ENCODE data around the gene PLXNA4. TPM values are rescaled to one million over a fixed set of nuclear protein-coding genes. Genes with fewer than 3 reads are reported as not detected.

The PLXNA4 gene
- polyA plus RNA-seq, 5 donors, result 1.6 to 6.2 (median 2.5) TPM

DNA sequence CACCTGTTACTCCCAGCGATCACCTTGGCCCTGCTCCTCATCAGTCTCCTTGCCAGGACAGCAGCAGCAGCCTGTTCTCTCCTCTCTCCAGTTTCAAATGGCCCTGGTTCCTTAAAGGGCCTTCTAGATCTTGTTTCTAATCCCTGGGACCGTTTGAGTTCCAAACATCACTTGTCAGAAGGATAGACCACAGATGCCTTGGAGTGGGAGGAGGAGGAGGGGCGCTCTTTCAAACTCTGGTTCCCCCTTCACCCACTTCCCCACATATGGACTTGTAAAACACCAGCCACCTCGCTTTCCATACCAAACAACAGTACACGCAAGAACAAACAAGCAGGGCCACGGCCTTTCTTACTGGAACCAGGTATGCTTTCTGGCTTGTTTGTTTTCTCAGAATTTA lies 104.8 kb downstream of the PLXNA4 start:
- no peak for DNase-seq

DNA sequence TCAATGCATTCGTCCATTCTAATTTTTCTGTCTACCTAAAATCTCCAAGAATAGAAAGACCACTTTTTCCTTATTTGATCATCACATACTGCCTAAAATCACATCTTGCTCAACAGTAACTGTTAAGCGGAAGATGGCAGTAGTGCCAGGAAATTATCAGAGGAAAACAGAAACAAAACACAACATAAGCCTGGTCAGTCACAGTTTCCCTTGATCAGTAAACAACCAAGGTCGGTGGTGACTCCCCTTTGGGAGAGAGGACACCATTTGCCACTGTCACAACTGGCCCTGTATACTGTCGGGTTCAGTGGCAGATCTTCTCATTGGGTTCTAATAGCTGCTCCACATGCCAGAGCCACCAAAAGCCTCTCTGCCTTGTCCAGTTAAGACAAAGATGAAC lies 106.6 kb downstream of the PLXNA4 start:
- no peak for DNase-seq

DNA sequence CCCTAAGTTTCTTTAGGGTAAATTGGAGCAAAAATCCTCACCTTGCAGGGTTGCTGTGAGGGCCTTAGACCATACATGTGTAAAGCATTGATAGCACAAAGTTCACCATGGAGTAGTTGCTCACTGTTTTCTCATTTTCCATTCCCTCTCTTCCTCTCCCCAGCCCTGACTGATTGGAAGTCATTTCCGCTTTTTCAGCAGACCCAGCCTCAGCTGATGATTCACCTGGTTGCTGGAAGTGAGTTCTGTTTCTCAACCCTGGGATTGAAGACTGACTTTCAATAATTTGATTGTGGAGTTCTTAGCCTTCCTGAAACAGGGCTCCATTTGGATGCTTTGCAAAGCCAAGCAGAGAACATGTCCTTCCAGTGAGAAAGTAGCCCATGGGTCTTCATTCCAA lies 107.0 kb downstream of the PLXNA4 start:
- no peak for DNase-seq

DNA sequence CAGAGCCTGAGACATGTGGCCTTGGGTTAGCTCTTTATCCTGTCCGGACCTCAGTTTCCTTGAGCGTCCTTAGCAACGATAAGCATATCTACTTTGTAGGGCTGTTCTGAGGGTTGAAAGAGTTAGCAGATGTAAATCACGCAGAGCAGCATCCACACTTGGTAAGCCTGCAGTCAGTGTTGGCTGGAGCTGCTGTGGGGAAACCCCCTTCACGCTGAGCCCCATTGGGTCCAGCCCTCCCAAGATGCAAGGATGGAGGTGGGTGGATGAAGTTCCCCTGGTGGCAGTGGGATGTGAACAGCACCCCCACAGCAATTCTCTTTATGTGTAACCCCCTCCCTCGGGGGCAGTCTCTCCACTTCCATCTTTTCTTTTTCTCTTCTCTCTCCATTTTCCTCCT lies 109.9 kb downstream of the PLXNA4 start:
- no peak for DNase-seq

DNA sequence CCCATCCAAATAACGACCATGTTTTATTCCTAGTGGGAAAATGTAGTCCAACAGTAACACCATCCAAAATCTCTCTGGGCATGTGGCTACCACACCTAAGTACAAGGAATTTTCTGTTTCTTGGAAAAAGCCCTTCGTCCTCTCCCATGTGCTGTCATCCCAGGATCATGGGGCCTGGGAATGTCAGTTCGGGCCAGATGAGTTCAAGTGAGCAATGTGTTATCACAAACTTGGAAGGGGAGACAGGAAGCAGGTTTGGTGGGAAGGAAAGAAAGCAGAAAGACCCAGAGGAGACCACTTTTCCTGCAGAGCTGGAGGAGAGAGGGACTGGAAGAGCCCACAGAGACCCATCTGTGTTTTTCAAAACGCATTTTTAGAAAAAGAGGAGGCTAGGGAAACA lies 110.8 kb downstream of the PLXNA4 start:
- DNase-seq, result no peak

DNA sequence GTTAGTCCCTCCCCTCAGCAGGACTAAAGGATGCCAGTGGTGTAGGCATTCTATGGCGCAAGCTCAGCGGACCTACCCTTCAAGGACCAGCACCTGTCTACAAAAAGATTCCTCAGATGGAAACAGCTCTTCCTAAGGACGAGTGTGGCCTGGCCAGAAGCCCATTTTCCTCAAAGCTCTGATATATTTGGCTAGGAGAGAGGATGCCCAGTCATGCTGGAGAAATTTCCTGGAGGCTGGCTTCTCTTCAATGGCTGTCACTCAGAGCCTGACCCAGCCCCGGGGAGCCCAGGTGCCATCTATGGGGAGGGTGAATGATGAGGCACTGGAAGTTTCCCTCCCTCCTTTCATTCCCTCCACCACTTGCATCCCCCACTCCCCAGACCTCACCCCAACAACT lies 111.5 kb downstream of the PLXNA4 start:
- no peak for DNase-seq

DNA sequence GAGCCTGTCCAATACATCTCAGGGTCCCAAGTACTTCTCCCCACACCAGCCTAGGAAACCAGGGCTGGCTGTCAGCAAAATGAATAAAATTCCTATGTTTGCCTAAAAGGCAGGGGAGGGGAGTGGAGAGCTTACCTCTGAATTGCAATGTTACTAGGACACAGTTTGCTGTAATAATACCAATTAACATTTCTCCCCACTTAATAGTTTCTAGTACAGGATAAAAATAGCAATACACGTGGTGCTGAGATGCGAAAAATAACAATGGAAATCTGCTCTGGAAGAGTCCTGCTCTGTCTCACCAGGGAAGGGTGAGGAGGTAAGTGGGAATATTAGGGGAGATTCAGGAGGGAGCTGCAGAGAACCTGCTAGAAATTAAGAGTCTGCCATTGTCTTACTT lies 112.3 kb downstream of the PLXNA4 start:
- no peak for DNase-seq

DNA sequence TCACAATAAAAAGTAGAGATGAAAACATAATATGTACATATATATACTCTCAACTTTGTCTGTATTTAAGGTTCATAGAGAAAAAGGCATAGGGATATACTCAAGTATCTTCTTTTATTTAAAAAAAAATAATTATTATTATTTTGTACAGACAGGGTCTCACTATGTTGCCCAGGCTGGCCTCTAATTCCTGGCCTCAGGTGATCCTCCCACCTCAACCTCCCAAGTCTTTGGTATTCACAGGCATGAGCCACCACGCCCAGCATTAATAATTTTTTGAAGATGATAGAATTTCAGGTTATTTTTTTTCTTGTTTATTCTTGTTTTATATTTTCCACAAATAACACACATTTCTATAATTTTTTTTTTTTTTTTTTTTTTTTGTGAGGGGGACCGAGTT lies 113.8 kb downstream of the PLXNA4 start:
- DNase-seq, result no peak

DNA sequence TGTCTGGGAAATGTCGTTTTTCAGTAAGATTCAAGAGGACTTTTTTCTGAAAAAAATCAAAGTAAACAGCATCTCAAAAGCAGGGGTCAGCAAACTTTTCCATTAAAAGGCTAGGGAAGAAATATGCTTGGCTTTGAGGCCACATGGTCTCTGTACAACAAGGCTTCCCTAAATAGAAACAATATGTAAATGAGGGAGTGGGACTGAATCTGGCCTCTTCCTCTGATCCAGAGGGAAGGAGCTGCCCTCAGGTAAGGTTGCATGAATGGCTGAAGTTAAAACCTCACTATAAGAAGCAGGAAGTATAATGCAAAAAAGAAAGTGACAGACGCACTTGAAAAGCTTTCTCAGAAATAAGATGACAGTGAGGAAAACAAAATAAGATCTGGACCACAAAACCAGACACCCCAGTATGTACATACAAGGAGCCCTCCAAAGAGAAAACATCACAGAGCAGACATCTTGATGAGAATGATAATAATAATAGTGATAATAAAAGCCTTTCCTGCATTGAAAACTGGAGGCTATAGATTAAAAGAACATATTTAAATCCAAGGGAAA lies 115.2 kb downstream of the PLXNA4 start:
- DNase-seq, result no peak

DNA sequence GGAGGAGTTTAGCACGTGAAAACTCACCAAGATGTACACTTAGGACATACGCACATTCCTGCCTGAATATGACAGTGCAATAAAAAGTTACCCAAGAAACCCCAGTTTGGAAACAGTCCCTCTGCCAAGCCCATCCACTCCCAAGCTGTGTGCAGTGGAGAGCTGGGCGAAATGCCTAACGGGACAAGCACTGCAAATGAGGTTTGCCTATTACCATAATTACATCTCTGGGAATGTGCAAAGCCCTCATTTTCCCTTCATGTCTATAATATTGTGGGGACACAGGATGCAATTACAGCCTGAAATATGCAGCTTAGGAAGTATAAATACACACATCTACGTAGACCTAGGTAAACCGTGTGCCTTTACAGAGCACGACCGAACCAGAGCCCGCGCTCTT lies 117.5 kb downstream of the PLXNA4 start:
- DNase-seq, result no peak

DNA sequence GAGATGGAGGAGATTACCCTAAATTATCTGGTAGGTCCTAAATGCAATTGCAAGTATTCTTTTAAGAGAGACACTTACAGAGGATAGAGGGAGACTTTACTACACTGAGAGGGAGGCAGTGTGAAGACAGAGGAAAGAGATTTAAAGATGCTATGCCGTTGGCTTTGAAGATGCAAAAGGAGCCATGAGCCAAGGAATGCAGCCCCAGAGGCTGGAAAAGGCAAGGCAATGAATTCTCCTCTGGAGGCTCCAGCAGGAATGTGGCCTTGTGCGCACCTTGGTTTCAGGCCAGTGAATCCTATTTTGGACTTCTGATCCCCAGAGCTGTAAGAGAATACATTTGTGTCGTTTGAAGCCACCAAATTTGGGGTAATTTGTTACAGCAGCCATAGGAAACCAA lies 118.6 kb downstream of the PLXNA4 start:
- DNase-seq, result no peak

DNA sequence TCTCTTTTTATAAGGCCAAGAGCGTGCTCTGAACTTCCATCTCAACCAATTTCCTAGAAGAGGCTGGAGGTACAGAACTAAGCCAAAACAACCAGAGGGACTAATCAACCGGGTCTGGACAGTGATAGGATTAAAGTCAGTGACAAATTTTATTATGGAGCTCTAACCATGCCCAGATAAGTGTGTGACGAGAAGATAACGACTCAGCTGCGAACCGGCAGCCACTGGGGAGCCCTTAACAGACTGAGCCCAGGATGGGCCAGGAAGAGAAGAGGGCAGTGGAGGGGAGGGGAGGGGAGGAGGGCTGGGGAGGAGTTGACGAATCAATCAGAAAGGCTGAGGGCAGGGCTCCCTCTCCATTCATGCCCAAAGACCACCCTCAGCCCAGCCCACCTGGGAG lies 119.9 kb downstream of the PLXNA4 start:
- no peak for DNase-seq

DNA sequence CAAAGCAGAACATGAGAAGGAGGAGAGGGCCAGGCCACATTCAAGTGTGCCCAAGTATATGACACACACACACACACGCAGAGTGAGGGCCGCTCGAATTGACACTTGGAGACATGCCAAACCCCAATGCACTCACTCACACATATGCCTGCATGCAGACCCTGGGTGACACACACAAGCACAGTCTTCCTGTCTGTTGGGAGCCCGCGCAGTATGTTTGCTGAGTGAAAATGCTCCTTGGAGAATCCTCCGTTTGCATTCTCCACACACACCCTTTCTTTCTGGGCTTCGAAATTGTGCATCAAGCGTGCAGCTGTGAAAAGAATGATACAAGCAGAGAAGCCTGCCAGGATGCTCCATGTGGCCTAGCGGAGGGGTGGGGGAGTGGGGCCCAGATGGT lies 120.9 kb downstream of the PLXNA4 start:
- DNase-seq, result no peak

DNA sequence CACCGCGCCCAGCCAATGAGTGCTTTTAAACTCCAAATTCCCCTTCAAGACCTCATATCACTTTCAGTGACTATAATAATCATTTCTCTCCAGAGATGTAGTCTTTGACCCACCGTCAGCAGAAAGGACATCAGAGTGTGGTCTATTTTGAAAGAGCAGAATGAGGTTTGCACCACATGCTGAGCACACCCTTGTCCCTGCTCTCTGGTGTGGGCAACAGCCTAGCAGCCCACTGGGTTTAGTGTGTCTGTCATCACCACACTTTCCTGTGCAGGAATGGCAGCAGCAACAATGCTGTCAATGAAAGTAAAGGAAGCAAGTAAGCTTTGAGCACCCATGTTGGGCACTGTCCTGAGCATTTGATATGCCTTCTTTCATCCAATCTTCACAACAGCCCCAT lies 122.4 kb downstream of the PLXNA4 start:
- DNase-seq, result no peak

DNA sequence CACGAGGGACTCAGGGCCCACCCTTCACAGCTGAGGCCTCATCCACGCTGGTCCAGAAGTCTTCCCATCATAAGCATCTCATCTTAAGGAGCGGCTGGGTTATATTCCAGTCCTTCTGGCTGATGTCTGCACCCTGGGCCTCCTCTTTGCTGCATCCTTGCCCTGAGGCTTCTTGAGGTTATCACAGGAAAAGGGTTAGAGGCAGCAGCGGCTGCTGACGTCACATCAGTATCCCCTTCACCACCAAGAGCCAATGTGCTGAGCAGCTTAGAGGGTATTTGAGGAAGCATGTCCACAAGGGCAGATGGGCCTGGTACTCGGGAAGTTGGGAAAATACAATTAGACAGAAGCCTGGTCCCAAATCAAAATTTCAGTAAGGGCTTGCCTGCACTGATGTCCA lies 125.1 kb downstream of the PLXNA4 start:
- DNase-seq, result no peak

DNA sequence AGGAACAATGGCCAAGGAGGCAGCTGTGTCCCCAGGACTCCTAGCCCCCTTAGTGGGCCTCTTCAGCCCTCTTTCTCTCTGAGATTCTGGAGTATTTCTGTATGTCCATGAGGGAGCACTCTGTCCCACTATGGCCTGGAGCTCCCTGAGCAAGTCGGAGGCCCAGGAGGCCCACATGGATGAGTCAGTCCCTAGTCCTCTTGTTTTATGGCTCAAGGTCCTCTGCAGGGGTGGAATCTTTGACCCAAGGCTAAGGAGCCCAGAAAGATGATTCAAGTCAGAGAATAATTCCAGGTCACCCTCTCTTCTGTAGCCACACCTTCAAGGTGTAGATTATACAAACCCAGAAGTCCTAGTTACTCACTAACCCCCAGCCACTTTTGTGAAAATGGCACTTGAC lies 125.6 kb downstream of the PLXNA4 start:
- no peak for DNase-seq

DNA sequence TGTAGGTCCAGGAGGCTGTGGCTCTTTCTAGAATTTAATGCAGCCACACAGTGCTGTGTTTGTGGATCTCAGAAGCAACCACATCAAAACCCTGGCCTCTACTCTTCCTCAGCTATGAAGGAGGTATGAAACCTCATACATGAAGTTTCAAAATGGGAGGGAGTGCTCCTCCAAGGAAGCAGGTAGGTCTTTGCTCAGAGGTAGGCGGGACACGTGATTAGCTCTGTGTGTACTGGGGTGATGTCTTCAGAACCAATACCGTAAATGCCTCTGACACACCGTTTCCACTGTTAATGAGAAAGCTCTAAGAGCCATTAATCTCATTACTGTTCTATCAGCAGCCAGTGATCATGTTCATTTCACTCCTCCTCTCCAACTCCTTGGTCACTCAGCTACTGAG lies 126.1 kb downstream of the PLXNA4 start:
- no peak for DNase-seq

DNA sequence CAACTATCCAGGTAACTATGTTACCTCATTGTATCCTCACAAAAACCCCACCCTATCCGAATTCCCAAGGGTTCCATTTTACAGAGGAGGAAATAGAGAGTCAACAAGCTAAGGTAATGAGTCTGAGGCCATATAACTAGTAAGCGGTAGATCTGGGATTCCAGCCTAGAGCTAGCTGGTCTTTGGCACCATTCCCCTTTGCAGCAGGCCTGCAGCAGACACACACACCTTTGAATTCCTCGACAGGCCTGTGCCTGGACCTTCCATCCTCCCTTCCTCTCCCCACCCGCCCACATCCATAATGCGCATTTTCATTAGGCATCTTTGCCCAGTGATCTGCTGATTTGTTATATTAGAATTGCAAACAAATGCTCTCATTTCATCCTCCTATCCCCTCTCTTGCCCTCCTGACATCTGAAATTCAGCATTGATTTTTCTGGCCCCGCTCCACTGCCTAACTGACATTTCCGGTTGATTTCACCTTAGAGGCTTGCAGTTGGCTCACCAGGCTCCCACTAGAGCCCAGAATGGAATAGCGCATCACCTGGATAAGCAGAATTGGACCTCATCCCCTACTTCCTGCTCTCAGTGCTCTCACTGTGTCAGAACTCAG lies 129.5 kb downstream of the PLXNA4 start:
- no peak for DNase-seq

DNA sequence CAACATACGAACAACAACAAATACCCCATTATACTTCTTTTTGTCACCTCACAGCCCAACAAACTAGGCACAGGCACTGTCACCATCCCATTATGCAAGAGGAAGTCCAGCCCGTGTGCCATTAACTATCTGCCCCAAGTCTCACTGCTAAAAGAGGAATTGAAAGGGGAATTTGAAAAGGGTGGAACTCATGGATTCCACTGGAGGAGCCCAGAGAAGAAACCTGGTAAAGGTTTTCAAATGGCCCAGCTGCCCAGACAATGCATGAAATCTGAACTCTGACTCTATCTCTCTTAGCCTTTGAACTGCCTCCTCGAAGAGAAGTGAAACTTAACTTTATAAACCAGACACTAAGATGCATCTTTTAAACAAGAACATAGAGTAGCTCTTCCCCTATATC lies 130.0 kb downstream of the PLXNA4 start:
- no peak for DNase-seq

DNA sequence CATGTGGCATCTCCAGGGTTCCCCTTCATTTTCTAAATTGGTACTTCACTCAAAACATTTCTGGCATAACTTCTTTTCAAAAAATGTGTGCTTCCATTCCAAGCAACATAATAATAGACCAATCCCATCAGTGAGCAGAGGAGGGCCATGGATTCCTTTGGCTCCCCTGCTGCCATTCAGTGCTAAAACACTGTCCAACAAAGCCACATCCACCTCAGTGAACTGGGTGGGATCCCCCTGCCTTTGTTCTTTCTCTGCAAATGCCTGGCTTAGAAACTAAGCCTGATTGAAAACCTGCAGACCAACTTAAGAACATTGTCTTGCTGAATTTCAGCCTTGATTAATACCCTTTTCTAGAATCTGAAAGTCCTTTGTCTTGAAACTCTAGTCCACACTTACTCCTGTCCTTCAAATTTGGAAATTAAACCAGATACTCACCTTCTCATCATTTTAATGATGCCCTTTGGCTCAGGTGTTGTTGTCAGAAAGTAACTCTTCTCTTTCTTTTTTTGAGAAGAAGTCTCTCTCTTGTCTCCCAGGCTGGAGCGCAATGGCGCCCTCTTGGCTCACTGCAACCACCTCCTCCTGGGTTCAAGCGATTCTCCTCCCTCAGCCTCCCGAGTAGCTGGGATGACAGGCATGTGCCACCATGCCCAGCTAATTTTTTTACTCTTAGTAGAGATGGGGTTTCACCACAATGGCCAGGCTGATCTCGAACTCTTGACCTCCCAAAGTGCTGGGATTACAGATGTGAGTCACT lies 132.3 kb downstream of the PLXNA4 start:
- no peak for DNase-seq

DNA sequence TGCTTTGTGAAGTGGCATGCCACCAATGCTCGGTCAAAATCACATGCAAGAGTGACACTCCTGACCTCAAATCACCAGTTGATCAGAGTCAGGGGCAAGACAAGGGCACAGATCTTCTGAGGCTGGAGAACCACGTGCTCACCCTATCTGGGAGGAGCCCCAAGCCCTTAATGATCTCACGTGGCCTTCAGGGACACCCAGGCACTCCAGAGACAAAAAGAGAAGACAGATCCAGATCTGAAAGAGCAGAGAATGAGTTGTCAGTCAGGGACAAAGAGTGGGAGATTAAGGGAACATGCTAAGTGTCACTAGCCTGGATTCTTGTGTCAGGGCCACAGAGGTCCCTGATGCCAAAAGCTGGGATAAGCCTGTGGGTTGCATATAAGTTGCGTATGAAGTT lies 134.3 kb downstream of the PLXNA4 start:
- DNase-seq, result no peak

DNA sequence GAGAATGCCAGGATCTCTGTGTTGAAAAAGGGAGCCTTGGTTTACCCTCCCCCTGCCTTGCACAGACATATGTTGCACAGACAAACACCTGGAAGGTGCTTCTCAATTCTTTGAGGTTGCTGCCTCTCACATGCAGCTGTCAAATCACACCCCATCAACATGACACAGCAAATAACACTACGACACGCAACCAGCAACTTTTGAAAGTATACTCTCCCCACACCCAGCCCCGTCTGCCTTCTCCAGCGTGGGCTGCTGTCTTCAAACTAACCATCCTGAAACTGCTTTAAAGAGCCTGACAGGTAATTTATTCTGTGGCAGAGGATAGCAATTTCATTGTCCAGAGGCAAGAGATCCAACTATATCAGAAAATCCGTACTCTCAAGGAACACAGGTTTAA lies 136.1 kb downstream of the PLXNA4 start:
- DNase-seq, result no peak

DNA sequence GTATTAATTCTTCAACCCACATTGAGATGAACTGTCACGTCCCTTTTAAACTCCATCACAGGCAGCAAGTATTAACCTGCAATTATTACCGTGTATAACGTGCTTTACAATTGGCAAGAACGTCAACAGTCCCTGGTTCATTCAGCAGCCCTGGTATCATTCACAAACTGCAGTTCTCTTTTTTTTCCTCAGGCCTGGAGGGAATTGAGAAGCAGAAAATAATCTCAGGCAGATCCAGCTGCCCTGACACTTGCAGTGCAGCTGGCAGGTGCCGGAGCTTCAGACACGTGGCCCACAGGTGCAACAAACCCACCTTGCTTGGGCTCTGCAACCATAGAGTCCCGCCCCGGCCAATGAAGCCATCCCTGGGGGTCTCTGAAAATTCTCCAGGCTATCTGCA lies 137.3 kb downstream of the PLXNA4 start:
- DNase-seq, result no peak

DNA sequence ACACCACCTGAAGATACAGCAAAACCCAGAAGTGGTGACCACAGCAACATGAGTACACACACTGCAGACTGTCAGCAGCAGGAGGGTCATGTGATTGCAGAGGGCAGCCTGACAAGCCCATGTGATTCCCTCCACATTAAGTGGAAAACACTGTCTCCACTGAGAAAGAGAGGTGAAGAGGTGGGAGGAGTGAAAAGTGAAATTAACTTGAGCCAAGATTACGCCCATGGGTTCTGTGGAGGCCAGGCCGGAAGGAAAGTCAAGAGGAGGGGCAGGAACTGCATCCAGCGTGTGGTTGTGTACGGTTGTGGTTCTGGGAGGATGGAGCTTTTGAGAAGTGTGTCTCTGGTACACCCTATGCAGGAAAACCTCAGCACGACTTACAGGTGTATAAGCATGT lies 138.5 kb downstream of the PLXNA4 start:
- no peak for DNase-seq
